Endothelial cell of umbilical vein (primary cell): ENCODE results near the gene MANF. TPM values are rescaled to one million over a fixed set of nuclear protein-coding genes. Genes with fewer than 3 reads are reported as not detected.

Source experiments
- BruUV-seq: library from RNA; stranded (reverse); fragments of 400-500 nt; replicated peaks from 2 replicates; lab custom pipeline; 2021; lab: Mats Ljungman, UMichigan
- CTCF ChIA-PET: fragments of 300-600, 350-600 bp; sonication (Branson Sonifier 250); formaldehyde crosslinking; loops from one replicate; lab custom pipeline; 2021; ENCODE audit warnings: antibody characterized with exemption, inconsistent platforms; lab: Charles Lee
- POLR2A ChIA-PET: fragments of 300-600, 350-600 bp; sonication (Branson Sonifier 250); formaldehyde crosslinking; loops from one replicate; lab custom pipeline; 2021; ENCODE audit warnings: antibody characterized with exemption, inconsistent platforms; lab: Charles Lee
- DNase-seq: peaks from one replicate; pipeline ENCODE4 v3.0.0-alpha.2; 2011; ENCODE audit warnings: low read depth, low spot score
- FAIRE-seq: peaks from 2 replicates; lab custom pipeline; 2011; peaks lifted over from hg19 to GRCh38; lab: Jason Lieb, UNC
- H2AFZ ChIP-seq: 2 replicates; pipeline ENCODE4 v1.6.0; 2012; ENCODE audit warnings: low read depth, low read length, control low read depth, inconsistent platforms
- H3K27ac ChIP-seq: 2 replicates; pipeline ENCODE4 v1.5.1; 2011; ENCODE audit warnings: low read depth, mild to moderate bottlenecking, control low read depth, low read length, moderate library complexity; ENCODE audit not compliant: insufficient read depth
- H3K27me3 ChIP-seq, 2 experiments: 2 replicates each; pipeline versions ENCODE4 v1.6.0 to v1.6.1; 2011; ENCODE audit warnings: low read length in 2 of 2, mixed read lengths in 1 of 2; ENCODE audit not compliant: control insufficient read depth in 2 of 2, insufficient read depth in 2 of 2
- H3K36me3 ChIP-seq, 2 experiments: 2 replicates in 1 of 2; 3 replicates in 1 of 2; pipeline ENCODE4 v1.5.1; 2011; ENCODE audit warnings: low read length in 2 of 2, mild to moderate bottlenecking in 1 of 2, moderate library complexity in 1 of 2; ENCODE audit not compliant: control insufficient read depth in 2 of 2, insufficient read depth in 2 of 2; ENCODE audit errors: extremely low read depth in 1 of 2
- H3K4me1 ChIP-seq: 3 replicates; pipeline ENCODE4 v1.5.1; 2011; ENCODE audit warnings: mild to moderate bottlenecking, low read length; ENCODE audit not compliant: control insufficient read depth, insufficient read depth; ENCODE audit errors: extremely low read depth
- H3K4me2 ChIP-seq: 2 replicates; pipeline ENCODE4 v1.6.1; 2011; ENCODE audit warnings: low read length, control low read depth, mixed read lengths; ENCODE audit not compliant: insufficient read depth
- H3K4me3 ChIP-seq, 3 experiments: fragments of 200-600 bp in 1 of 3; sonication (generic), shearing (Covaris generic) in 1 of 3; replicated peaks in 1 of 3; 2 replicates each; pipeline ENCODE4 v1.5.1; 2011 to 2016; ENCODE audit warnings: control low read depth in 3 of 3, low read length in 3 of 3, mild to moderate bottlenecking in 2 of 3, inconsistent platforms in 1 of 3, low read depth in 1 of 3, moderate library complexity in 1 of 3; ENCODE audit not compliant: insufficient read depth in 1 of 3
- H3K79me2 ChIP-seq: 2 replicates; pipeline ENCODE4 v1.6.0; 2012; ENCODE audit warnings: low read length, inconsistent platforms; ENCODE audit not compliant: control insufficient read depth, insufficient read depth
- H3K9ac ChIP-seq: replicated peaks from 2 replicates; pipeline ENCODE3; 2011; ENCODE audit warnings: low read length, control low read depth; ENCODE audit not compliant: insufficient read depth; ENCODE audit errors: extremely low read depth
- H3K9me1 ChIP-seq: replicated peaks from 3 replicates; pipeline ENCODE4 v1.6.0; 2011; ENCODE audit warnings: mild to moderate bottlenecking, low read length; ENCODE audit not compliant: control insufficient read depth, insufficient read depth; ENCODE audit errors: extremely low read depth
- H3K9me3 ChIP-seq: replicated peaks from 2 replicates; pipeline ENCODE4 v1.5.1; 2012; ENCODE audit warnings: low read length, inconsistent platforms; ENCODE audit not compliant: control insufficient read depth, insufficient read depth
- H4K20me1 ChIP-seq: replicated peaks from 2 replicates; pipeline ENCODE3; 2011; ENCODE audit warnings: mild to moderate bottlenecking, low read length; ENCODE audit not compliant: control insufficient read depth, insufficient read depth; ENCODE audit errors: extremely low read depth
- CTCF ChIP-seq, 2 donors: IDR thresholded peaks; 1 replicate in 1 of 2; 2 replicates in 1 of 2; pipeline ENCODE4 v1.5.1; 2011; ENCODE audit warnings: low read length in 2 of 2, mild to moderate bottlenecking in 2 of 2, moderate library complexity in 2 of 2, control low read depth in 1 of 2, inconsistent platforms in 1 of 2, low read depth in 1 of 2; ENCODE audit not compliant: insufficient read depth in 1 of 2; ENCODE audit errors: extremely low read depth in 1 of 2
- GATA2 ChIP-seq: IDR thresholded peaks from 2 replicates; pipeline ENCODE4 v1.7.0; 2011; ENCODE audit warnings: low read depth, mild to moderate bottlenecking, moderate library complexity, mixed read lengths, low read length; ENCODE audit not compliant: insufficient read length, insufficient read depth
- MYC ChIP-seq: IDR thresholded peaks from one replicate; pipeline ENCODE4 v1.6.1; 2011; ENCODE audit warnings: mild to moderate bottlenecking, low read depth, low read length
- POLR2AphosphoS5 ChIP-seq: IDR thresholded peaks from 2 replicates; pipeline ENCODE4 v1.6.1; 2012; ENCODE audit warnings: low read depth, mild to moderate bottlenecking, control low read depth, low read length, moderate library complexity; ENCODE audit not compliant: insufficient read depth
- dilution Hi-C: fragments of 300-500 bp; cut with MboI; formaldehyde crosslinking; loops from one replicate; pipeline ENCODE4 v1.15.0; 2019; ENCODE audit warnings: low sequenced_read_pairs; ENCODE audit not compliant: extremely low pct_ligation_motif_present
- intact Hi-C: fragments of 100-400 bp; cut with micrococcal nuclease; formaldehyde crosslinking; loops from one replicate; pipeline ENCODE4 v1.10.0; 2022
- polyA plus RNA-seq, 4 experiments: library from polyadenylated mRNA; depleted of rRNA in 3 of 4; stranded (reverse) in 3 of 4; unstranded in 1 of 4; fragments of >200 nt; gene quantifications; 2 replicates each; pipeline versions ENCODE4 v1.2.1 to v1.2.3, GENCODE V29; 2011 to 2012; ENCODE audit warnings: missing spikeins in 1 of 4
- total RNA-seq: library from RNA; stranded (reverse); gene quantifications from 2 replicates; pipeline ENCODE4 v1.2.3, GENCODE V29; 2021

Gene MANF
- total and polyA plus RNA-seq, 2 donors (not counting 3 experiments of a cell fraction or from before 2014, with no cell fraction given) = 100 to 248 TPM

DNA sequence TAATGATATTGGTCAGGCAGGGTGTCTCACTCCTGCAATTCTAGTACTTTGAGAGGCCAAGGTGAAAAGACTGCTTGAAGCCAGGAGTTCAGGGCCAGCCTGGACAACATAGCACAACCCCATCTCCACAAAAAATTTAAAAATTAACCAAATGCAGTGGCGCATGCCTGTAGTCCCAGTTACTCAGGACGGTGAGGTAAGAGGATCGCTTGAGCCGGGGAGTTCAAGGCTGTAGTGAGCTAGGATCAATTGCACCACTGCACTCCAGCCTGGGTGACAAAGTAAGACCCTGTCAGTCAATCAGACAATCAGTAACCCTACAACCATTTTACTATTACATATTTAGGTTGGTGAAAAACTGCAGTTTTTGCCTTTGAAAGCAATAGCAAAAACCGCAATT lies 49.0 kb downstream of the MANF start:
- intact Hi-C loops = loop anchor here (1.0 kb wide), 2 partner anchors 43 to 818 kb away; partner anchors contain the start of gene RBM15B
- Histone ChIP-seq H3K9me1 (no peaks in the 10 kb centered on the region), H3K27ac (no peak overlapping the region), H3K27me3 (no peaks in the 10 kb centered on the region), H3K9ac (no peak overlapping the region), H2AFZ (no peak overlapping the region), H3K4me2 (no peak overlapping the region), H3K9me3 (no peaks in the 10 kb centered on the region), H3K36me3 (peaks cover 5 to 8% of the 10 kb centered on the region in 2 experiments), H3K79me2 (peaks cover 3% of the 10 kb centered on the region), H3K4me1 (no peaks in the 10 kb centered on the region), H3K4me3 (no peak overlapping the region), H4K20me1 (no peaks in the 10 kb centered on the region)
- ChIA-PET POLR2A (no interaction called here), CTCF (interaction anchor here (0.7 to 2.5 kb wide), 25 partner anchors 10 to 818 kb away, joined by 3 to 20 read pairs (median 5); partner anchors contain the start of genes DCAF1 and MAPKAPK3)
- dilution Hi-C loops = no loop called here
- FAIRE-seq = no peak
- DNase-seq = no peak
- TF ChIP-seq POLR2AphosphoS5 (no peak), MYC (no peak), CTCF (IDR thresholded peaks at IDR 0.05; ENCODE audit: extremely low read depth in 1 of 2, insufficient read depth in 1 of 2, low read depth in 1 of 2, low read length in 2 of 2) (no peak)
- no TSS peak for BruUV-seq

DNA sequence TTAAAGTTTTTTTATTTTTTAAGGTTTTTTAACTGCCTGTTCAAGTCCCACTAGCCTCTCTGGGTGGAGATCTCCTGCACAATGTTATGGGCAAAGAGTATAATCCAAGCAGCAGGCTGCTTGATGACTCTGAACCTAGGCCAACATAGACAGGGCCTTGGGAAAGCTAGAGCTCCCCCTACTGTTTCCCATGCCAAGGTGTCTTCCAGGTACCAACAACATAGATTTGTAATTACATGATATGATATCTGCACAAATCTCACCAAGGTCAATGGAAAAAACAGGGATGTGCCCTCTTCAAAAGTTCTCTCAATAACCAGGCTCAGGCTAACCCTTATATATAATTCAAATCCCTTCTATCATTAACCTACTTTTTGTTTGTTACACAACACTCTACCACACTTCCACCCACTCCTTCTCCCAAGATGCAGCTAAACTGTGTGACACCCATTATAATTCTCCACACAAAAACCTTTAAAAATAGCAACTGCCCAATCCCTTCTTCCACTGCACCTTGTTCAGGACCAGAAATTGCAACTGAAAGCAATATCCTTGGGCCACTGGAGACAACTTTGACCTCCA lies 49.7 kb downstream of the MANF start:
- POLR2A ChIA-PET = no interaction called here

More for the DNA sequence above, 49.7 kb downstream of the MANF start:
- FAIRE-seq (no peak), DNase-seq (peak; percentile 62)
- Histone ChIP-seq H3K4me1 (no peaks in the 10 kb centered on the region), H3K4me2 (no peak overlapping the region), H3K9me1 (no peaks in the 10 kb centered on the region), H3K36me3 (peaks cover 3 to 8% of the 10 kb centered on the region in 2 experiments), H3K9me3 (no peaks in the 10 kb centered on the region), H4K20me1 (no peaks in the 10 kb centered on the region), H3K27ac (no peak overlapping the region), H3K79me2 (peaks cover 3% of the 10 kb centered on the region), H3K9ac (no peak overlapping the region), H3K4me3 (no peak overlapping the region), H2AFZ (no peak overlapping the region), H3K27me3 (no peaks in the 10 kb centered on the region)
- dilution Hi-C loops (no loop called here), intact Hi-C loops (loop anchor here (1.0 kb wide), 2 partner anchors 44 to 819 kb away; partner anchors contain the start of gene RBM15B)
- BruUV-seq = no TSS peak
- no peak for TF ChIP-seq GATA2
- peak; percentile 62 to 77 for TF ChIP-seq CTCF (IDR thresholded peaks at IDR 0.05; ENCODE audit: extremely low read depth in 1 of 2, insufficient read depth in 1 of 2, low read depth in 1 of 2, low read length in 2 of 2)
- CTCF ChIA-PET = interaction anchor here (0.7 to 2.5 kb wide), 25 partner anchors 9 to 819 kb away, joined by 3 to 20 read pairs (median 5); partner anchors contain the start of genes DCAF1 and MAPKAPK3
